OCI-LY7 (cell line): ENCODE results near the gene GCNT3. TPM values are rescaled to one million over a fixed set of nuclear protein-coding genes. Genes with fewer than 3 reads are reported as not detected.
A peak's percentile ranks its signal among the peaks of the same experiment; 100 is the strongest.

Experiments used
- BruUV-seq: library from RNA; stranded (reverse); fragments of 400-500 nt; replicated peaks from 2 replicates; lab custom pipeline; 2021; lab: Mats Ljungman, UMichigan
- CTCF ChIA-PET: fragments of 300-600 bp; sonication (Branson Sonifier 250); formaldehyde crosslinking; loops from one replicate; lab custom pipeline; 2022; ENCODE audit warnings: antibody characterized with exemption; ENCODE audit not compliant: unreplicated experiment; lab: Charles Lee
- POLR2A ChIA-PET: fragments of 300-600 bp; sonication (Branson Sonifier 250); formaldehyde crosslinking; loops from one replicate; lab custom pipeline; 2022; ENCODE audit warnings: antibody characterized with exemption; lab: Charles Lee
- DNase-seq: peaks from one replicate; pipeline ENCODE4 v3.0.0-alpha.2; 2015; ENCODE audit warnings: low spot score
- H2AFZ ChIP-seq: fragments of 200-600 bp; sonication (generic), shearing (Covaris generic); 2 replicates; pipeline ENCODE4 v1.6.1; 2014; ENCODE audit warnings: mild to moderate bottlenecking, antibody characterized with exemption, low read length, moderate library complexity
- H3K27ac ChIP-seq: fragments of 200-600 bp; sonication (generic); 2 replicates; pipeline ENCODE4 v1.5.1; 2014; ENCODE audit warnings: mixed run types, low read depth, mild to moderate bottlenecking, moderate library complexity, low read length, inconsistent platforms; ENCODE audit not compliant: poor library complexity, severe bottlenecking
- H3K36me3 ChIP-seq: fragments of 200-600 bp; sonication (generic); 2 replicates; pipeline ENCODE4 v1.6.1; 2014; ENCODE audit warnings: mild to moderate bottlenecking, antibody characterized with exemption, low read length, moderate library complexity, mixed read lengths; ENCODE audit not compliant: insufficient read depth
- H3K4me1 ChIP-seq: fragments of 200-600 bp; sonication (generic); 2 replicates; pipeline ENCODE4 v1.5.1; 2014; ENCODE audit warnings: mild to moderate bottlenecking, low read length; ENCODE audit not compliant: insufficient read depth, poor library complexity, severe bottlenecking
- H3K4me2 ChIP-seq: fragments of 200-600 bp; sonication (generic); 2 replicates; pipeline ENCODE4 v1.6.1; 2014; ENCODE audit warnings: mild to moderate bottlenecking, low read length
- H3K4me3 ChIP-seq: fragments of 200-600 bp; sonication (generic); 2 replicates; pipeline ENCODE4 v1.5.1; 2014; ENCODE audit warnings: mild to moderate bottlenecking, low read depth, low read length; ENCODE audit not compliant: poor library complexity, severe bottlenecking
- H3K79me2 ChIP-seq: fragments of 200-600 bp; sonication (generic); 2 replicates; pipeline ENCODE4 v1.6.1; 2016; ENCODE audit warnings: low read depth, mild to moderate bottlenecking, low read length, moderate library complexity, mixed read lengths; ENCODE audit not compliant: insufficient read depth
- H3K9me2 ChIP-seq: fragments of 200-600 bp; sonication (generic); 2 replicates; pipeline ENCODE4 v1.6.1; 2016; ENCODE audit warnings: mild to moderate bottlenecking, low read length, mixed read lengths; ENCODE audit not compliant: insufficient read depth
- H3K9me3 ChIP-seq: fragments of 200-600 bp; sonication (generic); 2 replicates; pipeline ENCODE4 v1.6.1; 2014; ENCODE audit warnings: mild to moderate bottlenecking, mixed run types, low read length, mixed read lengths
- H4K20me1 ChIP-seq: fragments of 200-600 bp; sonication (generic); 2 replicates; pipeline ENCODE4 v1.6.1; 2014; ENCODE audit warnings: mild to moderate bottlenecking, antibody characterized with exemption, low read length, moderate library complexity, mixed read lengths; ENCODE audit not compliant: insufficient read depth
- CTCF ChIP-seq: fragments of 200-600 bp; sonication (generic); conservative IDR thresholded peaks from 2 replicates; pipeline ENCODE4 v1.5.1; 2014; ENCODE audit warnings: mild to moderate bottlenecking, antibody characterized with exemption, low read length, moderate library complexity, mixed read lengths
- EZH2phosphoT487 ChIP-seq: fragments of 200-600 bp; sonication (generic); IDR thresholded peaks from 2 replicates; pipeline ENCODE4 v1.6.1; 2018; ENCODE audit warnings: low read depth, borderline replicate concordance, mild to moderate bottlenecking, mixed run types, antibody characterized with exemption, low read length, moderate library complexity, mixed read lengths
- intact Hi-C: fragments of 100-400 bp; cut with micrococcal nuclease; formaldehyde crosslinking; loops from one replicate; pipeline ENCODE4 v1.10.0; 2022; ENCODE audit not compliant: unreplicated experiment
- total RNA-seq, 2 experiments: library from RNA; depleted of rRNA in 1 of 2; stranded (reverse); fragments of >200 nt in 1 of 2; shearing (Covaris generic) in 1 of 2; gene quantifications; 2 replicates each; pipeline ENCODE4 v1.2.3, GENCODE V29; 2014 to 2022

Gene GCNT3
- total RNA-seq, 2 experiments from 2014 or later: not detected

GRCh38 chr15:59654046-59654445, 42.5 kb downstream of the GCNT3 start:
- intact Hi-C loops: loop anchor here (10.0 kb wide), 1 partner anchor 119 kb away; no protein-coding TSS in a partner anchor
- DNase-seq: no peak
- Histone ChIP-seq H3K4me1 (peaks cover 26% of the 10 kb centered on the region), H3K27ac (no peak overlapping the region), H3K9me3 (peaks cover 12% of the 10 kb centered on the region), H3K9me2 (no peaks in the 10 kb centered on the region), H4K20me1 (no peaks in the 10 kb centered on the region; the same call in none of the 2 replicates), H2AFZ (no peak overlapping the region), H3K4me2 (no peak overlapping the region), H3K79me2 (peaks cover 54% of the 10 kb centered on the region), H3K4me3 (no peak overlapping the region), H3K36me3 (peaks cover 74% of the 10 kb centered on the region)
- BruUV-seq: no TSS peak
- POLR2A ChIA-PET: interaction anchor here (0.6 to 1.5 kb wide), 3 partner anchors 10 to 155 kb away, joined by 3 to 5 read pairs (median 5); no protein-coding TSS in a partner anchor
- TF ChIP-seq EZH2phosphoT487 (no peak), CTCF (no peak)
- CTCF ChIA-PET: no interaction called here

- H3K4me3 ChIP-seq: peak within 1 kb of the TSS; percentile 95
- peak within 1 kb of the TSS; percentile 69 for H3K27ac ChIP-seq
- ChIA-PET POLR2A (interaction anchor here (0.6 to 1.6 kb wide), 7 partner anchors 9 to 147 kb away, joined by 3 to 8 read pairs (median 4); no protein-coding TSS in a partner anchor), CTCF (no interaction called here)
- H2AFZ ChIP-seq: peak within 1 kb of the TSS; percentile 67
- intact Hi-C loops: loop anchor here (1.0 to 10.0 kb wide), 2 partner anchors 31 to 122 kb away; no protein-coding TSS in a partner anchor
- TF ChIP-seq CTCF (no peak), EZH2phosphoT487 (no peak)
- no TSS peak for BruUV-seq
- peaks cover 49% of the 10 kb centered on the region for H3K79me2 ChIP-seq
- peaks cover 26% of the 10 kb centered on the region for H3K4me1 ChIP-seq
- peak; percentile 96 for DNase-seq
- no peaks in the 10 kb centered on the region for H3K9me2 ChIP-seq
- H3K9me3 ChIP-seq: peaks cover 8% of the 10 kb centered on the region
- peaks cover 74% of the 10 kb centered on the region for H3K36me3 ChIP-seq
- peak within 1 kb of the TSS; percentile 93 for H3K4me2 ChIP-seq
- no peaks in the 10 kb centered on the region; the same call in none of the 2 replicates for H4K20me1 ChIP-seq
Measured at GRCh38 chr15:59656897-59657634, 45.5 kb downstream of the GCNT3 start, which contains the start of gene GTF2A2. Gene GTF2A2, minus strand, starts transcription at chr15:59657515. Its CDS starts 5,238 bp downstream, at chr15:59652277.
